ENCODE measurements around the gene CASKIN2.

Gene CASKIN2

DNA sequence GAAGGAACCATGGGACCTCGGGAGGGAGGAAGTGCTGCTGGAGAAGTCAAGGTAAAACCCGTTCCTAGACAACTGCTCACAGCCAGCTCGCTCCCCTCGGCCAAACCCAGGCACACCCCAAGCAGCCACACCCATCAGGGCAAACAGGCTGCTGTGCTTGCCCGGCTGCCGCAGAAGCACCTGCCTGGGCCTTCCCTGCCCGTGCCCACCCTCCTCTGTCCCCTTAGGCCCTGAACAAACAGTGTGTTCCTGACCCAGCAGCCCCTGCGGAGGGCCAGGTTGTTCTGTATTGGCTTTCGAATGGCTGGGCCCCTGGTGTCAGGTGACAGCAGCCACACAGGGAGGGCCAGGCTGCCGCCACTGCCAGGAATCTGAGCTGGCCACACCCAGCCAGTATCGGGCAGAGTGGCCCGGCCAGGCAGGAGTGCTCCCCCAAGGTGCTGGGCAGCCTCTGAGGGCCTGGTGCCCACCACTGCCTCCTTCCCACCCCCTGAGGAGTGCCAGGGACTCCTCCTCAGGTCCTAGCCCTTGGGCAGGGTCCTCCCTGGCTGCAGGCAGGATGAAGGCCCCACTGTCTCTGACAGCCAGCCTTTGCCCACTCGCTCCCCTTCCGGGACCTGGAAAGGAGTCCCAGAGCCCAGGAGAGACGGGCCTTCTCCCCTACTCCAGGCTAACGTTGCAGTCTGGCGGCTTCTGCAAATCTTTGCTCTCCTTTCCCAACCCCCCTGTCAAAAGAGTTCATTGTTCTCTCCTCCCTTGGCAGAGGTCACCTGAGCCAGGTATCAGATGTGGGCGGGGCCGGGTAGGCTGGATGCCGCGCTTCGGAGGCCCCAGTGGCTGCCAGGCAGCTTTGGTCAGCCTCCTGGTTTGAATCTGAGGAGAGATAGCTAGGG lies 34.2 kb upstream of the CASKIN2 start:
- intact Hi-C loops (cut with DNase I), result no loop called here
- DNase-seq, result no peak

DNA sequence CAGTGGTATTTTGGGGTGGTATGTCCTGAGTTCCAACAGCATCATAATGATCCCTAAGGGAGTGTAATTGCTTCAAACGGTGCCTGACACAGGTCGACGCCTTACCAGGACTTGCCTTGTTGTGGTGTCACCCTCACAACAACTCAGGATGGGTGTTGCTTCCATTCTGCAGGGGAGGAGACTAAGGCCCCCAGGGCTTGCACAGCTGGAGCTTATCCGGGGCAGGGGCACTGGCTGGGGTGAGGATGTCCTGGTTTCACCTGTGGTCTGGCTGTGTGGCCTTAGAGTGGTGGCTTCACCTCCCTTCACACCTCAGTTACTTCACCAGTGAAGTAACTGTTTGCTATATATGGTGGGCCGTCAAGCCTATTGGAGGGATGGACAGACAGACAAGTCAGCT lies 33.5 kb upstream of the CASKIN2 start:
- DNase-seq, result no peak
- intact Hi-C loops (cut with DNase I), result no loop called here

DNA sequence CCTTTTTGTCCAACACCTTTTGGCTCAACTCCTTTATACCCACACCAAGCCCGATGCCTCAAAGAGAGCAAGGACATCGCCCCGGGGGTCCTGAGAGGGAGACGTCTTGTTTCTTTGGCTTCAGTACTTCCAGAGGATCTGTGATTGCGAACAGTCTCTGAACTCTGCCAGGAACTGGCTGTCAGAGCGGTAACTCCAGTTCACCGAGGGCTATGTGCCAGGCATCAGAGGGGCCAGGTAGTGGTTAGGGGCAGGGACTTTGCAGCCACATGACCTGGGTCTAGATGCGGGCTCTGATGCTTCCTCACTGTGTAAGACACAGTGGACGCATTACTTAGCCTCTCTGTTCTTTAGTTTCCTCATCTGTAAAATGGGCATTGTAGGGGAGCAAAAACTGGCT lies 31.8 kb upstream of the CASKIN2 start:
- DNase-seq, result no peak
- intact Hi-C loops (cut with DNase I), result no loop called here

DNA sequence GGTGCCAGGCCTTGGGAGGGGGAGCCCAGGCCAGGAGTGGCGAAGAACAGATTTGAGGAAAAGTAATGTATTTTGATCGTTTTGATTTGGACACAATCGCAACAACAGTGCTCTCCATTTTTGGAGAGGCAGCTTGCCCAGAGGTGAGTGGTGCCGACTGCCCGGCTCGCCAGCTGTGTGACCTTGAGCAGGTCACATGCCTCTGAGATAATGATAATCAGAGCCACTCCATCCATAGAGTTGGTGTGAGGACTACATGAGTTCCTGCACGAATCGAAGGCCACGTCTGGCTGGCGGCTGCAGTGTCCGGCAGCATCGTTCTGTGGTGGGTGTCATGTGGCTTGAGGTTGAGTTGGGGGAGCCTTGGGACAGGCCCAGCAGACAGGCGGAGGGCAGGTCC lies 30.8 kb upstream of the CASKIN2 start:
- intact Hi-C loops (cut with DNase I), result no loop called here
- DNase-seq, result no peak

DNA sequence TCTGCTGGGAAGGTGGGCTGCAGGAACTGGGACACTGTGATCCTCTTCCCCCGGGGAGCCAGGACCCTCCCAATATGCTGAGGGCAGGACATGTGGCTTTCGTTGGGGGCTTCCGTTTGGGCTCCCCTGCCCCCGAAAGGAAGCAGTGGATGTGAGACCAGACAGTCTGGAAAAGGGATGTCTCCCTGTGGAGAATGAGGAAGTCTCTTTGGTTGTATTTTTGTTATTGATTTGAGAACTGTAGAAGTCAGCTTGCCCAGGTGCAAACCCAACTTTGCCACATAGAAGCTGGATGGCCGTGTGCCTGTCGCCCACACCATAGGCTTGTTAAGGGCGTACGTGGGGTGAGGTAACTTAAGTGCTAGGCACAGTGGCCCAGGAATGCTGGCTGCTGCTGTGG lies 28.9 kb upstream of the CASKIN2 start:
- no peak for DNase-seq
- intact Hi-C loops (cut with DNase I), result no loop called here

DNA sequence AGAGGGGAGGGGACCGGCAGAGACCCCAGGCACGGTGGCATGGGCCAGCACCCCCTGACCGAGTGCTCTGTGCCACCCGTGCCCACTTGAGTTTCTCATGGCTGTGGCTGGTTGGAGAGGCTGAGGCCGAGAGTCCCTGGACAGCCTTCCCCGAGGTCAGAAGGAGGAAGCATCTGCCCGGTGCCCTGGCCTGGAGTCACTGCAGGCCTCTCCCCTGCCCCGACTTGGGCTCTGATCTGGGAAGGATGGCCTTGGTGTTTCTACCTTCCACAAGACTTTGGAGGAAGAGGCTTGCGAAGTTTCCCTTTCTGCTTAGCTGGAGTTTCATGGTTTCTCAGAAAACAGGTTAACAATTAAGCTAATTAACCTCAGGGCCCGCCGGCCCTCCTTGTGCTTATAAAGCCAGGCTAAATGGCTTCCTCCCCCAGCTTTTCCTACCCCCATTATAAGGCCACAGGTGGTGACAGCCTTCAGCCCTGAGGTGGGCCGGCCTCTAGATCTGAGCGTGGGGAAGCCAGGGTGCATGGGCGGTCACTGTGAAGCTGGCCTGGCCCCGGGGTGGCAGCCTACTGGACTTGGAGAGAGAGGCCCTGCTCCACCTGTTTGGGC lies 27.5 kb upstream of the CASKIN2 start:
- intact Hi-C loops (cut with DNase I), result no loop called here
- no peak for DNase-seq

DNA sequence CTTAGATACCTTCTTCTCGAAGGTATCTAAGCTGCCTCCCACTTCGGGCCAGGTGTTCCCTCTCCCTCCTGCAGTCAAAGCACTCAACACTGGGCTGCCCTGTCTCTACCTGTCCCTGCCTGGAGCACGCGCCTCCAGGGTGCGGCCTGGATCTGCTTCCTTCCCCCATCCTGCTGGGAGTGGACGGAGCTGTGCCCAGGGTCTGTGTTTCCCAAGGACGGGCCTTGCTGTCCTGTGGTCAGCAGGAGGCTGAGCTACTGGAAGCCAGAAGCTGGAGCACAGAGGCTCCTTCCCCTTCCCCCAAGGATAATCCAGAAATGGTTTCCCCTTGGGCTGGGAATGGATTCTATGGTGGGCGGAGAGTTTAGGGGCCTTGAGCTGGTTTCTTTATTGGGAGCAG lies 26.9 kb upstream of the CASKIN2 start:
- DNase-seq, result no peak
- intact Hi-C loops (cut with DNase I), result no loop called here

DNA sequence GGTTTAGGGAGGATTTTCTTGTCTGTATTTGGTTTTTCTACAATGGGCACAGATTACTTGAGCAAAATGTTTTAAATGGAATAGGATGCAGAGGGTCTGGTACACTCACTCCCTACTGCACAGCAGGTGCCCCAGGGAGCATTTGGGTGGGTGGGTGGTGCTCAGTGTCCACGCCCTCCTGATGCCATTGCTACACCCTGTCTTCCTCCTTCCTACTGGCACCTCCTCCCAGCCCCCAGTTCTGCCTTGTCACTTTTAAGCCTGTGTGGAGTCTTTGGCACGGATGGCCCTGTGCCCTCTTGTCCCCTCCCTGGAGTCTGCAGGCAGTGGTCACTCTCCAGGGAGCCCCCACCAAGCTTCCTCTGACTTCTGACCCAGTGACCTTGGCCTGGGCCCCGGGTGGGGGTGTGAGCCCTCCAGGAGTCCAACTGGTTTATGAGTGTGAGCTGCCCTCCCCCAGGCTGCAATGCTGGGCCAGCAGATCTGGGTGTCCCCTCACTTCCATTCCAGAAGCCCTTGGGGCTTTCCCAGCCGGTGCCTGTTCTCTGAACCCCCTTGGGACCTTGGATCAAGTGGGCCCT lies 25.7 kb upstream of the CASKIN2 start:
- no peak for DNase-seq
- intact Hi-C loops (cut with DNase I), result no loop called here

DNA sequence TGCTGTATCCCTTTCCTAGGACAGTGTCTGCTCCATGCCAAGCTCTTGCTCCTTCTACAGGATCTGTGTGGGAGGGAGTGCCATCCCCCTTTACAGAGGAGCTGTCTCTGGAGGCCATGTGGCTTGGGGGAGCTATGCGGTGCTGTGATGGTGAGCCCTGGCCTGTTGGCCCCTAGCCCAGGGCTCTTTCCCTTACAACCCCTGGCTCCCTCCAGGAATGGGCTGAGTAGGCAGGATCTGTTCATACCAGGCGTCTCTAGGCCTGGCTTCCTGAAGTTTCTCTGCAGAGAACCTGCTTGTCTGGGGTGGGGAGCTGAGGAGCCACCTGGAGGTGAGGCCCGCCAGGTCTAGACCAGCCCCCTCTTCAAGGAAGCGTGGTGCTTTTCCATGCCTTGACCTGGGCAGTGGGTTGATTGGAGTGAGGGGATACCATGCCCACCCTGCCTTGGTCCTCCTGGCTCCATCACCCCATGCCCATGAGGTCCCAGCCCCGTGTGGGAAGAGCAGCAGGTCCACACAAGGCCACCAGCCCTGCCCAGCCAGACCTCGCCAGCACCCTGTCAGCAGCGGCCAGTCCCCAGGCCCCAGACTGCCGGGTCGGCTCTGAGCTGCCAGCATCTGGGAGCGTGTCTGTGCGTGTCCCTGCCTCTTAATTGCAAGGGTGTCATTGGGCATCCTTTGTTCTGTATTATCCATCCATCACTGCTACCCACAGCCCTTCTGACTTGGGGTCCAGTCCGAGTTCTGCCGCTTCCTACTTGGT lies 24.8 kb upstream of the CASKIN2 start:
- intact Hi-C loops (cut with DNase I), result no loop called here
- no peak for DNase-seq

DNA sequence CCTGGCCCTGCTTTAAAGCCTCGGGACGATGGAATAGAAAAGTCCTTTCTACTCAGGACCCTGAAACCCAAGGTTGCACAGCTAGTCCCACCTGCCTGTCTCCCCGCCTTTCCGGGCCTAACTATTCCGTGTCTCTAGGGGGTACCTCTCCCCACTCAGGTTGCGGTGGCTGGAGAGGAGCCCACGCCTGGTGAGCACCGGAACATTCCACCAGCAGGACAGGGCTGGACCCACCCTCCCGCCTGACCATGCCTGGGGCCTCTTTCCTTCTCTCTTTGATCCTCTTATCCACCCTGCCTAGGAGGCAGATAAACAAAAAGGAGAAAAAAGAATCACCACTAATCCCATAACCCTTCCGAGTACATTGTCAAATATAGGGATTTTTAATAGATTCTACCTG lies 21.0 kb upstream of the CASKIN2 start:
- intact Hi-C loops (cut with DNase I), result no loop called here
- DNase-seq, result no peak

DNA sequence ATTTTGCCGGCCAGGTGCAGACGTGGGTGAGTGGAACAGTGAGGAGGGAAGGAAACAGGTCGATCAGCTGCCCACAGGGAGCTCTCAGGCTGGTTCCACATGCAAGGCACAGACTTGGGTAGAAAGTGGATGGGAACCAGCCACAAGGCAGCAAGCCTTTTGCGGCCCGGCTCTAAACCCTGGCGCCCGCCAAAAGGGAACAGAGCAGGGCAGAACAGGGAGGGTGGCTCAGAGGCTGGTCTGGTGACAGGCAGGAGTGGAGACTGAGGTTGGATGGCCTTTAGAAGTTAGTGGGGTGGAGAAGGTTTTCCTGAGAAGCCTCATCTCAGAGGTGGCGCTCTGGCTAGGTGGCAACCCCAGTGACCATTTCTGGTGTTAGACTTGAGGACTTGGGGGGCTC lies 20.5 kb upstream of the CASKIN2 start:
- intact Hi-C loops (cut with DNase I), result no loop called here
- no peak for DNase-seq

DNA sequence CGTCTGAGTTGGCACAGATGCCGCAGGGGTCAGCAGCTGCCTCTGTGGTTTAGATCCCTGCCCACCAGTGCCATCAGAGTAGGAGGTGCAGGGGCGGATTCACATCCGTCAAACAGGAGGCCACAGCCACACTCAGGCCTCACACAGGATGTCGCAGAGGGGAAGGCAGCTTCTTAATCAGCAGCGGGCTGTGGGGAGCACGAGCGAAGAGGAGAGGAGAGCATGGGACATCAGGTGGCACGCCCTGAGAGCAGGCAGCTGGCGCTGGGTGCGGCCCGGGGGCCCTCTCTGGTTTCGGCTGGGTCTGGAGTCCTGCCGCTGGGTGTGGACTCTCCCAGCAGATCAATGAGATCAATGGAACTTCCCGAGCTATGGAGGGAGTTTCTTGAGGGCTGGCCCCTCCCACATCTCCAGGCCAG lies 19.8 kb upstream of the CASKIN2 start:
- DNase-seq, result no peak
- intact Hi-C loops (cut with DNase I), result no loop called here

DNA sequence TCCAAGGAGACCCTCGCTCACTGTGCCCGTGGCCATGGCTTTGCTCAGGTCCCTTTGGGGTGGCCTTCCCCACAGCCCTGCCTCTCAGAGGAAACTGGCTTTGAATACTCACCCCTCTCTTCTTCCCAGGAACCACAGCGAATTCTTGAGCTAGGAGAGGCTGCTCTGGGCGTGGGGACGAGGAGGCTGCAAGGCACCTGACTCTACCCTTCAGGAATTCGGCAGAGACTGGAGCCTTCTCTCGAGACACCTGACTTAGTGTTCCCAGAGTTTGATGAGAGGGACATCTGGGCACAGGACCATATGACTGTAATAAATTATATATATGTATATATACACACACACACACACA lies 16.4 kb upstream of the CASKIN2 start:
- intact Hi-C loops (cut with DNase I), result no loop called here
- DNase-seq, result no peak

DNA sequence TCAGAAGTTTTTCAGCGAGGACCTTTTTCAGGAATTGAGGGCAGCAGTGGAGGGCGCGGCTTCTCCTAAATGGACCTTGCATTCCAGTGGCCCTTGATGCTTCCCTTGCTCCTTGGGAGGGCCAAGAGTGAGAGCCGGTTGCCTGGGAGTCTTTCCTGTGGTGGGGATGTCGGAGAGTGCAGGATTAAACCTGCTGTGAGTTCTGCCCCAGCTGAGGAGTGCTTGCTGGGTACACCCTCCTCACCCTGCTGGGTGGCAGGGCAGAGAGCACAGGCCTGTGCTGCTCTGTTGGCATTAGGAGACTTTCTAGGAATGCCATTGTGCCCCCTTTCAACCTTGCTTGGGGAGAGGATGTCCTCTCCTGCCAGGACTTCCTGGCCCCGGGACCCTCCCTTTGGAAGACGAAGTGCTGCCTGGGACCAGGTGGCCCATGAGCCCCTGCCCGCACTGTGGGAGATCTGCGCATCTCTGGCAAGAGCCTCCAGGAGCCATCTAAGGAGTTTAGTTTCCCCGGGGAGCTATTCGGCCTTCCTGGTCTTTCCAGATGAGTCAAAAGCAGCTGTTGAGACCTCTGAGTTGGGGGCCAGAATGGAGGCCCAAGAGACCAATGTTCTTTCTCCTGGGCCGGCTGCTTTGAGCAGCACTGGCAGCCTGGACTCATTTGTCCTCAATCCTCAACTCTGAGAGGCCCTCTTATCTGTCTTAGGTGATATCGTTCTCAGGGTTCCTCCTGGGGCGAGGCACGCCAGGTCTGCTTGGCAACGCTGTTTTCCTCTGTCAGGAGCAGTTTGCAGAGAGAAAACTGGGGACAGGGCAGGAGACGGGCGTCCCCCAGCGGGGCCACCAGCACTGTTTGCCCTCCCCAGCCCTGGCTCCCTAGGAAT lies 15.7 kb upstream of the CASKIN2 start:
- no peak for DNase-seq
- intact Hi-C loops (cut with DNase I), result no loop called here

DNA sequence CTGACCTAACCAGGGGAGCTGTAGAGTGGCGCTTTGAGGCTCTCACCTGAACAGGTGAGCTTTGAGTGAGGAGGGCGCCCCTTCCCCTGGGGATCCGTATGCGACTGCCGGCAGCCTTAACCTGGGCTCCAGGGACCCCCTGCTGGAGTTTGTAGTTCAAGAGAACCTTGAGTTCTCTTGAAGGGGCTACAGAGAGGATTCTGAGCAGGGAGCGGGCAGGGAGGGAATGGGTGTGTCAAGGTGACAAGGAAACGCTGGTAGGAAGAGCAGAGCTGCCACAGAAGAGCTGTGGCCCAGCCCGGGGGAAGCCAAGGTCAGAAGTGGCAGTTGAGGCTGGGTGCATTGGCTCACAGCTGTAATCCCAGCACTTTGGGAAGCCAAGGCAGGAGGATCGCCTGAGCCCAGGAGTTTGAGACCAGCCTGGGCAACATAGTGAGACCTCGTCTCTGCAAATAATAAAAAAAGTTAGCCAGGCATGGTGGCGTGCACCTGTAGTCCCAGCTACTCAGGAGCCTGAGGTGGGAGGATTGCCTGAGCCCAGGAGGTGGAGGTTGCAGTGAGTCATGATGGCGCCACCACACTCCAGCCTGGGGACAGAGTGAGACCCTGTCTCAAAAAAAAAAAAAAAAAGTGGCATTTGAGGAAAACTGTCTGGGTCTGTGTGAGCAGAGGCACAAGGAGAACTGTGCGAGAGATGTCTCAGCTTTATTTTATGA lies 11.4 kb upstream of the CASKIN2 start:
- intact Hi-C loops (cut with DNase I), result no loop called here
- no peak for DNase-seq

DNA sequence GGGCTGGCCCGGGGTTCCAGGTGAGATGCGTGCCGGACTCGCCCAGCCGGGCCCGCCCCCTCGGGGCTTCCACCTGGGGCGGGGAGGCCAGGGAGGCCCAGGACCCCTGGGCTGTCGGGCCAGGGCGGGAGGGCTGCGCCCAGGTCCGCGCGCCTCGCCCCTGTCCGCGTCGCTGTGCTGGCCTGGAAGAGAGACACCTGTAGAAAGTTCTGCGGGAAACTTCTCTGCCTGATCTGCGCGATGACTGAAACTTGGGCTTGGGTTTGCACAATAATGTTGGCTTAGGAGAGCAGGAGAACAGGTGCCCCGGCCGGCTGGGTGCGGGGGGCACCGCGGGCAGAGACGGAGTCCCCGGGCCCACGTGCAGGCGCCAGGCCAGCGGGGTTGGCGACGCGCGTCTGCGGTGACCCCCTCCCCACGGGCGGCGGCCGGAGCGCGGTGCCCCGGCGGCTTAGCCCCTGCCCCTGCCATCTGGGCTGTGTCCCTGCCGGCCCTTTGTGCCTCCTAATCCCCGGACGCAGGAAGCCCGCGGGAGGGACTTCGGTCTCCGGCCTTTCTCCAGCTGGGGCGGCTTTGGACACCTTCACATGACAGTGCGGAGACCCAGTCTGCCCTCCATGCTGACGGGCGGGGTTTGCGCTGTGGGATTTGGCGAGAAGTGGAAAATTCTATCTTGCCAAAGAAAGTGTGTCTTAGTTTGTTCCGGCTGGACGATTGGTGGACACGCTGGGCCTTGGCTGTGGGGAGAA lies 10.6 kb upstream of the CASKIN2 start:
- intact Hi-C loops (cut with DNase I), result no loop called here
- no peak for DNase-seq

DNA sequence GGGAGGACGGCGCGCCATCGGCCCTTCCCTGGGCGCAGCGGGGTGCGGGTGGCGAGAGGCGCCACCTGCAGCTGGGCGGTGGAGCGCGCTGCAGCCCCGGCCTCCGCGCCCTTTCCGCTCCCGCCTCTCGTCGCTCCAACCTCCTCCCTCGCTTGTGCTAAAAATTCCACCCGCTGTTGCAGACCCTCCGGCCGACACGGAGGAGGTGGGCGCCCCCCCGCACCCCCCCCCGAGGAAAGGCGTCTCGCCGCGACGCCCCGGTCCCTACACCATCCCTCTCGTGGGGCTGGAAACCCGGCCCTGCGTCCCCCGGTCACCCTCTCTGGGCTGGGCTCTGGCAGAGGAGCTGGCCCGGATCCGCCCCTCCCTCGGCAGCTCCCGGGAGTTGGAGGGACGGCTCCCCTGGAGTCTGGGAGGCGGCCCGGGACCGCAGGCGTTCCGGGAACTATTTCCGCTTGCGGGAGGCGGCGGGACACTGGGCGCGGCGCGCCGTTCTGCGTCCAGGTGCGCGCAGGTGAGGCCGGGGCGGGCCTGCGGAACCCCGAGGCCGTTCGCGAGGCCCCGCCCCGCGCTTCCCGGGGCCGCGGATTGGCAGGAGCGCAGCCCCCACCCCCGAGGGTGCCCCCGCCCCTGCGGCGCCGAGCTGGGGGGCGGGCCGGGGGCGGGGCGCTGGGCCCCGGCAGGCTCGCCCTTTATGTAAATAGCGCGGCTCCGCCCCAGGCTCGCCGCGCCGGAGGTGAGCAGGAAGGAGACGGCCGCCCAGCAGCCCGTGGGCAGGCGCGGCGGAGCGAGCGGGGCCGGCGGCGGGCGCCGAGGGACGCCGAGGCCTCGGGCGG lies 9.9 kb upstream of the CASKIN2 start, which contains the start of gene LLGL2:
Gene LLGL2, plus strand, starts transcription at position 728 of the 836 bp plus-strand sequence. CDS start 17,730 bp downstream, outside the sequence.
- DNase-seq, result peak in 36 of 42 donors; percentile 42 to 82 (median 62)
- intact Hi-C loops (cut with DNase I), result no loop called here

Data from head of caudate nucleus (tissue), 42 donors.